ENCODE measurements around the gene CLTC.
"Not testable (repeated sequence)": the region's sequence is repeated elsewhere in the genome, so short reads cannot be mapped to it uniquely, and the experiment has no call there.

Gene CLTC

GRCh38 chr17:59634632-59635541 is 15.2 kb downstream of the CLTC start:
- DNase-seq (ENCODE audit: low spot score) = peak; percentile 47

DNA sequence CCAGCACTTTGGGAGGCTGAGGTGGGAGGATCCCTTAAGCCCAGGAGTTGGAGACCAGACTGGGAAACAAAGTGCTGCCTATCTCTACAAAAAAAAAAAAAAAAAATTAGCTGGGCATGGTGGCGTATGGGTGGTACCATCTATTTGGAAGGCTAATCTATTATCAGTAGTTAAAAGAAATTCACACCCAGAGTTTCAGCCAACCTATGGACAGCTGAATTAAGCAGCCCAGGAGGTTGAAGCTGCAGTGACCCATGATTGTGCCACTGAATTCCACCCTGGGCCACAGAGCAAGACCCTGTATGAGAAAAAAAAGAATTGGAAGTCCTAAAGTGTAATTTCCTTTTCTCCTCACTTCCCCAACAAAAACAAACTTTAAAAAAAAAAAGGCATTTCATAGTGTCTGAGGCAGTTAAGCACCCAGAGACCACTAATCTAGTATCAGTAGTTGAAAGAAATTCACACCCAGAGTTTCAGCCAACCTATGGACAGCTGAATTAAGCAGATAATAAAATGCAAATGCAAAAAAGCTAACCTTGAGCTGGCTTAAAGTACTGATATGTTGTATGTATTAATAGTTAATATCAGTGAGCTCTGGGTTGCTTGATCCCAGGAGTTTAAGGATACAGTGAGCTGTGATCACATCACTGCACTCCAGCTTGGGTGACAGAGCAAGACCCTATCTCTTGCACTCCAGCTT is 18.1 kb downstream of the CLTC start:
- no peak for DNase-seq (ENCODE audit: low spot score)

GRCh38 chr17:59638553-59638952 is 18.9 kb downstream of the CLTC start:
- DNase-seq (ENCODE audit: low spot score) = no peak

GRCh38 chr17:59641799-59642484 is 22.2 kb downstream of the CLTC start:
- DNase-seq (ENCODE audit: low spot score) = no peak

DNA sequence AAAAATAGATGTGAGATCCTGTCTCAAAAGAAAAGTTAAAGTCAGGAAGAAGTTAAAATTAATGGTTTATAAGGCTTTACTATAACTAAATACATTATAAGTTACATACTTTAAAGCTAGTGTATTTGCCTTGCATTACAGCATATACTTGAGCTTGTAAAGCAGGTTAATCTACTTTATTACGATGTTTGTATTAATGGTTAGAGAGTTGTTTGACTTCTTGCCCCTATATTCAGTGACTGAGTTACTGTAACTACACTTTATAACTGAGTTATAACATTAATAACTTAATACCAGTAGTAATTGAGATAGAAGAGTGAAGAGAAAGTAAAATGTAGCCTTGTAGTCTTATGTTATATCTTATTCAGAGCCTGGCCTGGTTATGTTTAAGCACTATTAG is 22.9 kb downstream of the CLTC start:
- DNase-seq (ENCODE audit: low spot score) = no peak

- DNase-seq (ENCODE audit: low spot score) = no peak
These were observed 23.8 kb downstream of the CLTC start for GRCh38 chr17:59643159-59644140.

GRCh38 chr17:59647288-59647687 is 27.6 kb downstream of the CLTC start:
- DNase-seq (ENCODE audit: low spot score) = no peak

DNA sequence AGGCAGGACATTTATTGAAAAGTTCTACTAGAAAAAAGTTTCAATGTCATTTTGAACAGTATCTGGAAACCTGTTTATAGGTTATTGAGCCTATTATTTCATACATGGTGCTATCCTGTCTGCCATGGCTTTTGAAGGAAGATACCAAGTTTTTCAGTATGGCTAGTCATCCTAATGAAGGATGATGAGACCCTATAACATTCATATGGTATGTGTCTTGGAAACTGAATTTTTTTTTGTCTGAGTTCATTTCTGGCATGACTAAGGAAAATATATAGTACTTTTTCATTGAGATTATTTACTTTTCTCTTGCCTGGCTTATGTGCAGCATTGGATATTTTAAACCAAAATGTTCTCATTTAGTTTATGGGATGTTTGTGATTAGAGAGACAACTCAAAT is 30.2 kb downstream of the CLTC start:
- no peak for DNase-seq (ENCODE audit: low spot score)

- DNase-seq (ENCODE audit: low spot score) = no peak
These were observed 30.9 kb downstream of the CLTC start for GRCh38 chr17:59650642-59651041.

GRCh38 chr17:59651346-59651745 is 31.7 kb downstream of the CLTC start:
- DNase-seq (ENCODE audit: low spot score) = no peak

GRCh38 chr17:59652119-59652518 is 32.4 kb downstream of the CLTC start:
- DNase-seq (ENCODE audit: low spot score) = no peak

GRCh38 chr17:59656624-59657023 is 36.9 kb downstream of the CLTC start:
- DNase-seq (ENCODE audit: low spot score) = not testable (repeated sequence)

DNA sequence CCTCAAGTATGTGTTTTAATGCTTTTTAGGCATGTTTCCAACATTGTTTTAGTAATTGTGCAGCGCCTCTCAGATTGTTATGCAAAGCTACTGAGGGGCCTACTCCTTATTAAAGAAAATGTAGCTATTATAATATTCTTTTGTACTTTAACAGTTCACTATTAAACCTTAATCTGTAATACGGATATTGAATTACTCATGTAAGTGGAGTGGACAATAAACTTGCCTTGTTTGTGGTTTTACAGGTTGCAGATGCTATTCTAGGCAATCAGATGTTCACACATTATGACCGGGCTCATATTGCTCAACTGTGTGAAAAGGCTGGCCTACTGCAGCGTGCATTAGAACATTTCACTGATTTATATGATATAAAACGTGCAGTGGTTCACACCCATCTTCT is 46.5 kb downstream of the CLTC start:
- no peak for DNase-seq (ENCODE audit: low spot score)

DNA sequence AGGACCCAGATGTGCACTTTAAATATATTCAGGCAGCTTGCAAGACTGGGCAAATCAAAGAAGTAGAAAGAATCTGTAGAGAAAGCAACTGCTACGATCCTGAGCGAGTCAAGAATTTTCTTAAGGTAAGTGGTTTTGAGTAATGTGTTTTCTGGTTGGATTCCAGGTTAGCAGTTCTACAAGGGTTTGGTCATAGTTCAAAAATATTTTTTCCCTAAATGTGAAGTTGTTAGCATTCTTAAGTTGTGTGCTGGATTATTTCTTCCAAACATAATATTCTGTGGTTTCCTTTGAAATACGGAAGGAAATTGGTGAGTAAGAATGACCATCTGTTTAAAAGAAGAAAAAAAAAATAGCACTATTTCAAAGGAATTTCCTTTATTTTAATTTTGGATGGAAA is 49.1 kb downstream of the CLTC start:
- DNase-seq (ENCODE audit: low spot score) = peak; percentile 95

GRCh38 chr17:59669411-59669810 is 49.7 kb downstream of the CLTC start:
- DNase-seq (ENCODE audit: low spot score) = no peak

GRCh38 chr17:59669944-59670343 is 50.2 kb downstream of the CLTC start:
- no peak for DNase-seq (ENCODE audit: low spot score)

DNA sequence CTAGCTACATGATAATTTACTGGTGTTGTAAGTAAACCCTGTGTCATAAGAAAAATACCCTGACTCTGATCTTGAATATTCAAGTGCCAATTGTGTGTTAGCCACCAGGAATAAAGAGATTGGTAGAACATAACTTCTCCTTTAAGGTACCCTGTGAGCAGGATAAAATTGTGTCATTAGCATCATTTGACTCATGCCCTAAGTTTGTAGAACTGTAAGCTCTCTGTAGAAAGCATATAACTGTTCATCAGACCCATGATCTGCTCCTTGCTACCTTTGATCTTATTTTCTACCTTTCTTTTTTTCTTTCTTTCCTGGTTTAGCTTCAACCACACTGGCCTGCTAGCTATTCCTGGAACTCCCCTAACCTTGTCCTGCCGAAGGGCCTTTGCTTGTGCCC is 51.7 kb downstream of the CLTC start:
- no peak for DNase-seq (ENCODE audit: low spot score)

DNA sequence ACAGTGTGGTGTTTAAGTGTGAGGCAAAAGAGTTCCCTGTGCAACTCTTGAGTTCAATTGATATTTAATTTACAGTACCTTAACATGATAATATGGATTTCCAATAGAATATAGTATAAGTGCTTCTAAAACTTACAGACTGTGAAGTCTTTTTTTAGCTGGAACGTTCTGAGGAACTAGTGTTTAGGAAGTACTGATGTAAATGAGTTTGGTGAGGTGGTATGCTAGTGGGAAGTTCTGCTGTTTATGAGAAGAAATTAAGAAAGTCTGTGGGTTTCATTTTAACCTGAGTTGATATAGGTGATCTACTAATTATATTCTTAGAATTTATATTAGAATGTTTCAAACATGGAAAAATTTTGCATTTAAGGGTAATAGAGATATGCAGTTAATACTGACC is 55.5 kb downstream of the CLTC start:
- no peak for DNase-seq (ENCODE audit: low spot score)

DNA sequence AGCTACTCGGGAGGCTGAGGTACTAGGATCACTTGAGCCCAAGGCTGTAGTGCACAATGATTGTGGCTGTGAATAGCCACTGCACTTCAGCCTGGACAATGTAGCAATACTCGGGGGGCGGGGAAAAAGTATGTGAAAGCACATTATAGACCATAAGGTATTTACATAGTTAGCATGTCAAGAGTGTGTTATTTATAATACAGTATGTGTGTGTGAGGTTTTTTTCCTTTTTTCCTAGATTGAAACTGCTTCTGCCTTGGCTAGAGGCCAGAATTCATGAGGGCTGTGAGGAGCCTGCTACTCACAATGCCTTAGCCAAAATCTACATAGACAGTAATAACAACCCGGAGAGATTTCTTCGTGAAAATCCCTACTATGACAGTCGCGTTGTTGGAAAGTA is 57.0 kb downstream of the CLTC start:
- no peak for DNase-seq (ENCODE audit: low spot score)

GRCh38 chr17:59678918-59679317 is 59.2 kb downstream of the CLTC start:
- DNase-seq (ENCODE audit: low spot score) = no peak

GRCh38 chr17:59680314-59680713 is 60.6 kb downstream of the CLTC start:
- no peak for DNase-seq (ENCODE audit: low spot score)

- no peak for DNase-seq (ENCODE audit: low spot score)
These were observed 63.6 kb downstream of the CLTC start for GRCh38 chr17:59683283-59683682.
